IPS-18c (cell line): Measurements from ENCODE around the gene C2CD2.
"Not testable (repeated sequence)": the region's sequence is repeated elsewhere in the genome, so short reads cannot be mapped to it uniquely, and the experiment has no call there.

Experiments
- H3K4me3 ChIP-seq: 2 replicates; pipeline ENCODE4 v1.7.0; 2013; ENCODE audit warnings: low read depth, mild to moderate bottlenecking, low read length, moderate library complexity; ENCODE audit not compliant: insufficient read depth
- H3K9me3 ChIP-seq: one replicate; pipeline ENCODE4 v1.6.1; 2013; ENCODE audit warnings: mild to moderate bottlenecking, low read length, moderate library complexity; ENCODE audit not compliant: control insufficient read depth, insufficient read depth

C2CD2 gene

DNA sequence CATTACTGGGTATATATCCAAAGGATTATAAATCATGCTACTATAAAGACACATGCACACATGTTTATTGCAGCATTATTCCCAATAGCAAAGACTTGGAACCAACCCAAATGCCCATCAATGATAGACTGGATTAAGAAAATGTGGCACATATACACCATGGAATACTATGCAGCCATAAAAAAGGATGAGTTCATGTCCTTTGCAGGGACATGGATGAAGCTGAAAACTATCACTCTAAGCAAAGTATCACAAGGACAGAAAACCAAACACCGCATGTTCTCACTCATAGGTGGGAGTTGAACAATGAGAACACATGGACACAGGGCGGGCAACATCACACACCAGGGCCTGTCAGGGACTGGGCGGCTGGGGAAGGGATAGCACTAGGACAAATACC lies 4.2 kb downstream of the C2CD2 start:
- H3K9me3 ChIP-seq, H3K4me3 ChIP-seq: not testable (repeated sequence)

- Histone ChIP-seq H3K9me3 (no peaks in the 10 kb centered on the region), H3K4me3 (no peak overlapping the region)
These were observed 4.9 kb downstream of the C2CD2 start for GRCh38 chr21:41948901-41949300.

DNA sequence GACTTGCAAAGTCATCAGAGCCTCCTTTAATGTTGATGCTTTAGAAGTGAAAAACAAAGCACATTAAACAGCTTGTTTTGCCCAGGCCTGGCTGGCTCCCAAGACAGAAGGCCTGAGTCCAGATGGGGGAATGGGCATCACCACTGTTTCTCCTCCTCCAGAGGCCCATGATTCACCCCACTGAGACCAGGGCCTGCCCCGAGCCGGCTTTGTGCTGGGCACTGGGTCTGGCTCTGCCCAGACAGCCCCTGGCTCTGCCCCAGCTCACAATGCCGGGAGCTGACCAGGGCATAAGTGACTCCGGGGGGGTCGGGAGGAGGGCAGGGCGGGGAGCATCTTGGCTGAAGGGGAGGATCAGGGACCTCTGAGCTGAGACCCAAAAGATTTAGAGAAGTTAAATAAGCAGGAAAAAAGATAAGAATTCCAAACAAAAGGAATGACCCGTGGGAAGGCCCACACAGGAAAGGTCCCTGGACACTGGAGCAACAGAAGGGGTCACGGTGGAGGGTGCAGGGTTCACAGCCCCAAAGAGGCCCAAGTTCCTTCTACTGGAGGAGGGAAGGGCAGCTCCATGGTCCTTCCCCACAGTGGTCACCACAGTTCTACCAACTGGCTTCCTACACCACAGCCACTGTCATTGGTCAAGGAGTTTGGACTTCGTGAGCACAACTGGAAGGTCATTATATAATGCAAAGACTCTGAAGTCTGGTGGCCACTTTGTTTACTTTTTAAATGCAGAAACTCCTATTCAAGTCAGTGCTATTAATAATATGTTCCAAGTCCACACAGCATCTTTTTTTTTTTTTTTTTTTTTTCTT lies 5.5 kb downstream of the C2CD2 start:
- Histone ChIP-seq H3K9me3 (no peaks in the 10 kb centered on the region), H3K4me3 (no peak overlapping the region)

DNA sequence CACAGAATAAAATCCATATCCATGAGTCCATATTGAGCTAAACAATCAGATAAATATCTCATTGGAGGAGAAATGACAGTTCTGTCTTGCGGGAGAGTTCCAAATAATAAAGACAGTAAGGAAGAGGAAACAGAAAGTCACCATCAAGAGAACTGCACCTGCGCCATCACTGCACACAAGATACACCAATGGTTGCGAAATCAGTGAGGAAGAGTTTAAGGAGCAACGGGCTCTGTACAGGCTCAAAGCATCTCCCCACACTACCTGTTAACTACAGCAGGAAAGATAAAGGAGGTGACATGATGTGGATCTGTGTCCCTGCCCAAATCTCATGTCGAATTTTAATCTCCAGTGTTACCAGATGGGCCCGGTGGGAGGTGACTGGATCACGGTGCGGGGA lies 7.8 kb downstream of the C2CD2 start:
- Histone ChIP-seq H3K4me3 (no peak overlapping the region), H3K9me3 (no peaks in the 10 kb centered on the region)

DNA sequence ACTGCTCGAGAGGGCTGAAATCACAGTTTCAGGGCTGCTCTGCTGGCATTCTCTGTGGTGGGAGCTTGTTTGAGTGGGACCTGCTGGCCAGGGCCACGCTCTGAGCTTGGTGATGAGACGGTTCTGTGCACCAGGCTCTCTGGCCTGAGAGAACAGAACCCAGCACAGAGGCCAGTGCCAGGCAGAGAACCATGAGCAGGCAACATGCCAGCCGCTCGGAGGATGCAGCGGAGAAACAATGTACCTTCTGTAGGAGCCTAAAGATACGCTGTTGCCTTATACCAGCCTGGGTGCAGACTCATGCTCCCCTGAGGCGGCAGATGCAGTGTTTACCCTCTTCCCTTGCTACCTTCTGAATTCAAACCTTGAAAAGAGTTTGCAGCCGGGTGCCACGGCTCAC lies 10.0 kb downstream of the C2CD2 start:
- Histone ChIP-seq H3K9me3 (no peaks in the 10 kb centered on the region), H3K4me3 (no peak overlapping the region)

- H3K4me3 ChIP-seq, result no peak overlapping the region
These were observed 11.4 kb downstream of the C2CD2 start for GRCh38 chr21:41942457-41942856.

GRCh38 chr21:41941941-41942340 lies 11.9 kb downstream of the C2CD2 start:
- H3K9me3 ChIP-seq, result no peaks in the 10 kb centered on the region

More at GRCh38 chr21:41942457-41942856, 11.4 kb downstream of the C2CD2 start:
- no peaks in the 10 kb centered on the region for H3K9me3 ChIP-seq

GRCh38 chr21:41940431-41940830 lies 13.4 kb downstream of the C2CD2 start:
- H3K9me3 ChIP-seq, result no peaks in the 10 kb centered on the region
- no peak overlapping the region for H3K4me3 ChIP-seq

More at GRCh38 chr21:41941941-41942340, 11.9 kb downstream of the C2CD2 start:
- H3K4me3 ChIP-seq, result no peak overlapping the region

DNA sequence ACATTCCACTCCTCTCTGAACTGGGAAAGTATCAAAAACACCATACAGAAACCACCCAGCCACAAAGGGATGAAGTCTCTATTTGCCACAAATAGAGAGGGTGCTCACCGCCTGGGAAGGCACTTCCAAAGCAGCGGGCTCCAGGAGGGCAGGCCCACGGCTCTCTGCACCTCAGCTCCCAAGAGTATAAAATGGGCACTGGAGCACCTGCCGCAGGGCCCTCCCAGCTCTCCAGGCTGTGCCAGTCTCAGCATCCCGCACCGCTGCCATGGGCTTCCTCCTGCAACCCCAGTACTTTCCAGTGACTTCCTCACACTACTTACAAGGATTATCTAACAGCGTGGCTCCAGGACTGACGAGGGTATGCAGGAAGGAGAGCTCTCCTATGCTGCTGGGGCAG lies 14.4 kb downstream of the C2CD2 start:
- H3K4me3 ChIP-seq, result no peak overlapping the region
- no peaks in the 10 kb centered on the region for H3K9me3 ChIP-seq

- Histone ChIP-seq H3K9me3 (no peaks in the 10 kb centered on the region), H3K4me3 (no peak overlapping the region)
These were observed 20.3 kb downstream of the C2CD2 start for GRCh38 chr21:41933313-41934079.

DNA sequence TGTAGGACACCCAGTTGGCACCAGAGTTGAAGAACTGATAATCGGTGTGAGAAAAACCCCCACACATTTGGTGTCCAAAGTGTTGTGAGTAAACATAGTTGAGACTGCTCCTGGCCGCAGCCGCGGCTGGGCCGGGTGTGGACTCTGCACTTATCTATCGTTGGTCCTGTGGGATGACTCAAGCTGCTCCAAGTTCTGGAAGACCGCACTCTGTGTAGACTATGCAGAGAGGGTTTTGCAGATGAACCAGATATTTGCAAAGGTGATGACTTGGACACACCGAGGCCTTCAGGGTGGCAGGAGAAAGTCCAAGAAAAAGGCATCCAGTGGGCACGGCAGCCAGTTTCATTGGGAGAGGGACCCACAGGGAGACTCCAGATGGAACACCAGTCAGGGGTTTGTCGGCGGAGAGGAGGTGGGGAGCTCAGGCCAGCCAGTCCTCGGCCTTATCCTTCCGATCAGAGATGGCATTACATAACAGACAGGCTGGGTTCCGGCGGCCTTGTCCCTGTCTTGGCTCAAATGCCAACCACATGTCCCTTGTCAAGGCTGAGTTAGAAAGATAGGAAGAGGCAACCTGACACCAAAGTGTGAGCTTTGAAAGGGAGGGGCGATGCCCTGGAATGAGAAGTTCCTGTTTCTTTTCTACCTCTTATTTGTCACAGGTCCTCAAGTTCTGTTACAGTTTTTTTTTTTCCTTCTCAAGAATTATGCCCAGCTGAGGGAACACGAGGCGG lies 21.1 kb downstream of the C2CD2 start:
- H3K4me3 ChIP-seq, result no peak overlapping the region
- no peaks in the 10 kb centered on the region for H3K9me3 ChIP-seq

- Histone ChIP-seq H3K4me3 (no peak overlapping the region), H3K9me3 (no peaks in the 10 kb centered on the region)
These were observed 21.6 kb downstream of the C2CD2 start for GRCh38 chr21:41932191-41932575.

- no peaks in the 10 kb centered on the region for H3K9me3 ChIP-seq
- H3K4me3 ChIP-seq, result no peak overlapping the region
These were observed 22.8 kb downstream of the C2CD2 start for GRCh38 chr21:41931041-41931451.

DNA sequence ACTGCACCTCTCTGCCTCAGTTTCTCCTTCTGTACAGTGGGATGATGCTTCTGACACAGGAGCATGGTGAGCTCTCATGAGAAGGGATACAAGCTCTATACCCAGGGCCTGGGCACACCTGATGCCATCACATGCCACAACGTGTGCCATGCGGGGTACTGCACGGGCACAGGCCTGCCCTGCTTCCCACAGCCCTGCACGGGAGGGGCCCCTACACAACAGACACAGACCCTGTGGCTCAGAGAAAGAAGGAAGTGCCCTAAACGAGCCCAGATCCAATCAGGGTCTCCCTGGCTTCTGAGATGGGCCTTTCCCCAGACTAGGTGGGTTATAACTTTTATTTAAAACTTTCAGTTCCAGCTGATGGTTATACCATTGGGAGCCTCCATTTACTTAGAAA lies 24.6 kb downstream of the C2CD2 start:
- Histone ChIP-seq H3K4me3 (no peak overlapping the region), H3K9me3 (no peaks in the 10 kb centered on the region)

DNA sequence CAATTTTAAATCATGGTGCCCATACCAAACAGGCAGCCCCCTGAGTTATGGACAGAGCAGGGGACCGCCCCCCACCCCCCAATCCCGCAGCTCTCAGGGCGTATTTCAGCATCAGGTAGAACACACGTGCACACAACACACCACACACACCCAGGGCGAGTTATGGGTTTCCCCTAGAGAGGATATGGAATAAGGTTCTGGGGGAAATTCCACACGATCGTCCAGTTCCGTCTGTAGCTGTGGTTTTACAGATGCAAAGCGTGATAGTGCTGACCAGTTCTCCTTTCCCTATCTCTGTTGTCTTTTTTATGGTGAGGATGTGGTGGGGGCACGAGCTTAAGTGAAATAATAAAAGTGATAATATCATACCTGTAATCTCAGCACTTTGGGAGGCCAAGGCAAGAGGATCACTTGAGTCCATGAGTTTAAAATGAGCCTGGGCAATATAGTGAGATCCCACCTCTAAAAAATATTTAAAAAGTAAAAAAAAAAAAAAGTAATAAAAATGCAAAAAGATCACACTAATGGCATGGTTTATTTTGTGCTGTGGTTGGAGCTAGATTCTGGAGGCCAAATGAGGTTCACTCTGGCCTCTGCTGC lies 25.1 kb downstream of the C2CD2 start:
- no peak overlapping the region for H3K4me3 ChIP-seq
- no peaks in the 10 kb centered on the region for H3K9me3 ChIP-seq

- H3K9me3 ChIP-seq, result no peaks in the 10 kb centered on the region
- no peak overlapping the region for H3K4me3 ChIP-seq
These were observed 25.9 kb downstream of the C2CD2 start for GRCh38 chr21:41927727-41928409.

- Histone ChIP-seq H3K9me3 (no peaks in the 10 kb centered on the region), H3K4me3 (no peak overlapping the region)
These were observed 27.0 kb downstream of the C2CD2 start for GRCh38 chr21:41926807-41927171.
